HL-60 (cell line): ENCODE results near the gene CAMK2G.

Source experiments
- DNase-seq, 2 experiments: peaks; one replicate each; pipeline ENCODE4 v3.0.0-alpha.2; 2010 to 2020; ENCODE audit warnings: low read depth in 1 of 2, low spot score in 1 of 2
- H3K27ac ChIP-seq: fragments of 250-450 bp; sonication (Bioruptor Pico); replicated peaks from 2 replicates; pipeline ENCODE4 v1.5.1; 2020; ENCODE audit warnings: mild to moderate bottlenecking, moderate library complexity
- H3K27me3 ChIP-seq: fragments of 250-450 bp; sonication (Bioruptor Pico); 2 replicates; pipeline ENCODE4 v1.5.1; 2021; ENCODE audit warnings: mild to moderate bottlenecking, moderate library complexity; ENCODE audit not compliant: insufficient read depth, poor library complexity, severe bottlenecking
- H3K4me3 ChIP-seq: replicated peaks from 2 replicates; pipeline ENCODE4 v1.5.1; 2011; ENCODE audit warnings: mild to moderate bottlenecking, control low read depth, low read length; ENCODE audit not compliant: insufficient read depth
- CTCF ChIP-seq: IDR thresholded peaks from one replicate; pipeline ENCODE4 v1.5.1; 2011; ENCODE audit warnings: low read length, control low read depth, inconsistent platforms; ENCODE audit not compliant: insufficient read depth
- GABPA ChIP-seq: IDR thresholded peaks from 2 replicates; pipeline ENCODE4 v1.6.1; 2012; ENCODE audit warnings: low read depth
- POLR2AphosphoS5 ChIP-seq: IDR thresholded peaks from 2 replicates; pipeline ENCODE4 v1.6.1; 2012; ENCODE audit warnings: low read depth
- REST ChIP-seq: IDR thresholded peaks from 2 replicates; pipeline ENCODE4 v1.6.1; 2012; ENCODE audit warnings: low read depth; ENCODE audit not compliant: insufficient replicate concordance
- SPI1 ChIP-seq: IDR thresholded peaks from 2 replicates; pipeline ENCODE4 v1.6.1; 2012; ENCODE audit warnings: low read depth, mild to moderate bottlenecking, borderline replicate concordance

CAMK2G gene

DNA sequence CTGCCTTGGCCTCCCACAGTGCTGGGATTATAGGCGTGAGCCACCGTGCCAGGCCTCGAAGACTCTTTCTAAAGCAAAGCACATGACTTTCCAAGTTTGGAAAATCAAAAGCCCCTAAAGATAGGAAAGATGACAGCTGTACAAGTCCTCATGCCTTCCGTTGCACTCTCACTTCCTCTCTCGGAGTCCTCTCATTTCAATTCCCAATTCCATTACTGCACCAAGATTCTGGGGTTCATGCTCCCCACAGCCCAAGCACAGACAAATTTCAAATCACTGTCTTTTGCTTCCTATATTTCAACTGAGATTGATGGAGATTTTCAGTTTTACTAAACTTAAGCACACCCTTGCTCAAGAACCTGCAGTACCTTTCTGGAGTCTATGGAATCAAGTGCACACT lies 25.7 kb upstream of the CAMK2G start:
- Histone ChIP-seq H3K27me3 (no peaks in the 10 kb centered on the region), H3K27ac (no peak overlapping the region), H3K4me3 (no peak overlapping the region)
- DNase-seq = no peak
- no peak for TF ChIP-seq POLR2AphosphoS5
- TF ChIP-seq REST = no peak
- no peak for TF ChIP-seq CTCF
- no peak for TF ChIP-seq SPI1
- no peak for TF ChIP-seq GABPA

DNA sequence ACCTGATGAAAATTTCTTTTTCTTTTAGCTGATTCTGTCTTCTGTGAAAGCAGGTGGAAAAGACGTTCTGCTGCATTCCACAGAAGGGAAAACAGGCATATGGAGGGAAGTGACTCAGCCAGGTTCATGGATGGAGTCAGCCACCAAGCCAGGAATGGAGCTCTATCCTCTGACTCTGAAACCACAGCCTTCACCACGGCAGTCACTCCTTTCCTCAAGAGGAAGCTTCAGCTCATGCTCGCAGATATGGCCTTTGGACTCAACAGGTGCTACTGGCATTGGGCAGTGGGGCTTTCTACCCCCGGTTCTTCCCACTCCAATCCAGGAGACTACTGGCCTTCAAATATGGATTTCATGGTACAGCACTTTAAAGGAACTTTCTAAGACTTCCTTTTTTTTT lies 25.1 kb upstream of the CAMK2G start:
- DNase-seq = peak in 1 of 2 experiments; percentile 39
- Histone ChIP-seq H3K27ac (no peak overlapping the region), H3K4me3 (no peak overlapping the region), H3K27me3 (no peaks in the 10 kb centered on the region)
- TF ChIP-seq CTCF (no peak), POLR2AphosphoS5 (no peak), GABPA (no peak), SPI1 (peak; percentile 44; the same call in 1 of the 2 replicates), REST (no peak)

DNA sequence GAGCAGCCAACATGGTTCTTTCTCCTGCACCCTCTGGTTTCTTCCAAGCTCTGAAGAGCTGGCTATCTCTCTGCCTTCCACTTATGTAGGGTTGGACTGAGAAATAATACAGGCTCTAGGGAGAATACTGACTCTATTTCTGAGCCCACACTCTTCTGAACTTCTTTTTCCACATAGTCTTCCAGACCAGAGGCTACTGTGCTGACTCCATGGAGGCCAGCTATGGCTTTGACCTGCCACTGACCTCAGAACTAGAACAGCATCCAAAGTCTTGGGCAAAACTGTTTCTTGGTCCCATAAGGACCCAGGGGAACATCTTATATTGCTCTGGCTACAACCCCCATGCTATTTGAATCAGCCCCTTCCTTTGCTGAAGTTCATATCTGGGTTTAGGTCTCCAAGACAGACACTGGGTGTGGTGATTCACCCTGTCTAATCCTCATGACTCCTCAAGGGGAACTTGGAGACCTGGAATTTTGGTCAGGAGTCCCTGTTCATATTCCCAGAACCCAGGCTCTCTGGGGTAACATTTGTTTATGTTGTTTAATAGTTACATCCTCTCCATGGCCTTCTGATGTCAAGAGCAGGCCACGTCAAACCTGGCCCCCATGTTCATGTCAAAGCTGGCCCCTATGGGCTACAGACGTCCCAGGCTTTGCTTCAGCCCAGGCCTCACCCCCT lies 24.5 kb upstream of the CAMK2G start:
- Histone ChIP-seq H3K4me3 (no peak overlapping the region), H3K27ac (no peak overlapping the region), H3K27me3 (no peaks in the 10 kb centered on the region)
- DNase-seq = no peak
- TF ChIP-seq SPI1 (no peak), REST (no peak), POLR2AphosphoS5 (no peak), CTCF (no peak), GABPA (no peak)
